Measurements from ENCODE around the gene FMOD.

GRCh38 chr1:203366476-203366875 lies 15.6 kb upstream of the FMOD start:
- TF ChIP-seq, protein P1, sequence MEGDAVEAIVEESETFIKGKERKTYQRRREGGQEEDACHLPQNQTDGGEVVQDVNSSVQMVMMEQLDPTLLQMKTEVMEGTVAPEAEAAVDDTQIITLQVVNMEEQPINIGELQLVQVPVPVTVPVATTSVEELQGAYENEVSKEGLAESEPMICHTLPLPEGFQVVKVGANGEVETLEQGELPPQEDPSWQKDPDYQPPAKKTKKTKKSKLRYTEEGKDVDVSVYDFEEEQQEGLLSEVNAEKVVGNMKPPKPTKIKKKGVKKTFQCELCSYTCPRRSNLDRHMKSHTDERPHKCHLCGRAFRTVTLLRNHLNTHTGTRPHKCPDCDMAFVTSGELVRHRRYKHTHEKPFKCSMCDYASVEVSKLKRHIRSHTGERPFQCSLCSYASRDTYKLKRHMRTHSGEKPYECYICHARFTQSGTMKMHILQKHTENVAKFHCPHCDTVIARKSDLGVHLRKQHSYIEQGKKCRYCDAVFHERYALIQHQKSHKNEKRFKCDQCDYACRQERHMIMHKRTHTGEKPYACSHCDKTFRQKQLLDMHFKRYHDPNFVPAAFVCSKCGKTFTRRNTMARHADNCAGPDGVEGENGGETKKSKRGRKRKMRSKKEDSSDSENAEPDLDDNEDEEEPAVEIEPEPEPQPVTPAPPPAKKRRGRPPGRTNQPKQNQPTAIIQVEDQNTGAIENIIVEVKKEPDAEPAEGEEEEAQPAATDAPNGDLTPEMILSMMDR (conservative IDR thresholded peaks at IDR 0.05 in 1 of 2, IDR thresholded peaks at IDR 0.05 in 1 of 2; ENCODE audit: extremely low read depth in 1 of 2, insufficient read depth in 1 of 2, low read depth in 1 of 2, low read length in 2 of 2), result no peak
- TF ChIP-seq EZH2 (IDR thresholded peaks at IDR 0.05; ENCODE audit: borderline replicate concordance, low read length), result no peak

Measured in mammary epithelial cell (primary cell).